Panc1 (cell line): ENCODE data around the gene JAZF1.

Experiments used
- CTCF ChIP-seq: fragments of 450-650 bp; IDR thresholded peaks from 2 replicates; pipeline ENCODE4 v1.5.1; 2017; ENCODE audit warnings: mild to moderate bottlenecking
- POLR2AphosphoS5 ChIP-seq: IDR thresholded peaks from 2 replicates; pipeline ENCODE4 v1.6.1; 2012; ENCODE audit warnings: mild to moderate bottlenecking, low read depth, low read length, moderate library complexity
- TCF7L2 ChIP-seq: IDR thresholded peaks from 2 replicates; pipeline ENCODE4 v1.6.1; 2011; ENCODE audit warnings: mild to moderate bottlenecking, low read depth, low read length, inconsistent platforms

GRCh38 chr7:28024786-28025334 lies 155.7 kb downstream of the JAZF1 start:
- TF ChIP-seq CTCF: no peak
- TF ChIP-seq POLR2AphosphoS5: no peak
- no peak for TF ChIP-seq TCF7L2
